Suppressor macrophage treated with lipopolysaccharide for 4 hours (primary cell): ENCODE results near the gene DPH1.

Experiments
- DNase-seq: peaks from one replicate; pipeline ENCODE4 v3.0.0-alpha.2; 2020

DPH1 gene

GRCh38 chr17:2062571-2063183 lies 32.7 kb downstream of the DPH1 start:
- DNase-seq: no peak

- no peak for DNase-seq
These were observed 33.6 kb downstream of the DPH1 start for GRCh38 chr17:2063261-2064146.

GRCh38 chr17:2064147-2064489 lies 34.2 kb downstream of the DPH1 start:
- no peak for DNase-seq

GRCh38 chr17:2064520-2064971 lies 34.6 kb downstream of the DPH1 start:
- no peak for DNase-seq

GRCh38 chr17:2064980-2065785 lies 35.2 kb downstream of the DPH1 start:
- peak; percentile 58 for DNase-seq

GRCh38 chr17:2065949-2066400 lies 36.0 kb downstream of the DPH1 start:
- DNase-seq: no peak

GRCh38 chr17:2067048-2067561 lies 37.2 kb downstream of the DPH1 start:
- no peak for DNase-seq

- DNase-seq: no peak
These were observed 37.7 kb downstream of the DPH1 start for GRCh38 chr17:2067608-2068024.

GRCh38 chr17:2068031-2068518 lies 38.1 kb downstream of the DPH1 start:
- DNase-seq: no peak

- DNase-seq: no peak
These were observed 38.6 kb downstream of the DPH1 start for GRCh38 chr17:2068519-2069051.

- DNase-seq: no peak
These were observed 40.5 kb downstream of the DPH1 start for GRCh38 chr17:2070241-2071023.

GRCh38 chr17:2071024-2071385 lies 41.1 kb downstream of the DPH1 start:
- DNase-seq: no peak

- DNase-seq: no peak
These were observed 41.7 kb downstream of the DPH1 start for GRCh38 chr17:2071455-2072281.

GRCh38 chr17:2074919-2075318 lies 45.0 kb downstream of the DPH1 start:
- DNase-seq: no peak

GRCh38 chr17:2075336-2076086 lies 45.6 kb downstream of the DPH1 start:
- no peak for DNase-seq

- no peak for DNase-seq
These were observed 46.4 kb downstream of the DPH1 start for GRCh38 chr17:2076087-2076984.

GRCh38 chr17:2077040-2077439 lies 47.1 kb downstream of the DPH1 start:
- DNase-seq: no peak

GRCh38 chr17:2081564-2081963 lies 51.6 kb downstream of the DPH1 start:
- no peak for DNase-seq
